HEK293 (cell line): Measurements from ENCODE around the gene HDAC10.

ENCODE experiments used
- CTCF ChIA-PET: fragments of 350-600 bp; formaldehyde crosslinking; extraction: SDS; loops from one replicate; lab custom pipeline; 2021; ENCODE audit warnings: antibody characterized with exemption; lab: Yijun Ruan, JAX
- POLR2A ChIA-PET: fragments of 300-600 bp; formaldehyde crosslinking; extraction: SDS; loops from one replicate; lab custom pipeline; 2020; ENCODE audit warnings: antibody characterized with exemption, inconsistent platforms; lab: Yijun Ruan, JAX
- H3K27ac ChIP-seq: fragments of 200-500 bp; sonication (Bioruptor generic); 2 replicates; pipeline ENCODE4 v1.5.1; 2014; ENCODE audit warnings: low read depth, low read length, control low read depth, inconsistent platforms; ENCODE audit errors: extremely low read depth
- H3K36me3 ChIP-seq, 2 experiments: fragments of 200-500 bp in 1 of 2; sonication (Bioruptor generic) in 1 of 2; 1 replicate in 1 of 2; 2 replicates in 1 of 2; pipeline ENCODE4 v1.5.1; 2014 to 2017; ENCODE audit warnings: inconsistent platforms in 2 of 2, low read length in 2 of 2; ENCODE audit not compliant: control insufficient read depth in 2 of 2, insufficient read depth in 1 of 2
- H3K4me1 ChIP-seq: fragments of 200-500 bp; sonication (Bioruptor generic); 2 replicates; pipeline ENCODE4 v1.5.1; 2014; ENCODE audit warnings: mild to moderate bottlenecking, low read length, inconsistent platforms; ENCODE audit not compliant: control insufficient read depth, insufficient read depth
- H3K4me3 ChIP-seq: 2 replicates; pipeline ENCODE4 v1.5.1; 2011; ENCODE audit warnings: low read depth, mild to moderate bottlenecking, control low read depth, low read length, moderate library complexity
- H3K9me3 ChIP-seq: fragments of 200-500 bp; sonication (Bioruptor generic); 2 replicates; pipeline ENCODE4 v1.5.1; 2014; ENCODE audit warnings: low read depth, low read length, inconsistent platforms; ENCODE audit not compliant: control insufficient read depth, insufficient read depth
- ZNF157 ChIP-seq: fragments of 450-650 bp; formaldehyde crosslinking; IDR thresholded peaks from 2 replicates; pipeline ENCODE4 v1.5.1; 2016; ENCODE audit warnings: missing biosample characterization, missing genetic modification characterization
- ZNF341 ChIP-seq: fragments of 450-650 bp; formaldehyde crosslinking; IDR thresholded peaks from 2 replicates; pipeline ENCODE4; 2016; ENCODE audit warnings: low read depth, missing biosample characterization, missing genetic modification characterization
- ZNF510 ChIP-seq: fragments of 450-650 bp; formaldehyde crosslinking; IDR thresholded peaks from 2 replicates; pipeline ENCODE4 v1.5.1; 2018; ENCODE audit warnings: mild to moderate bottlenecking, missing genetic modification characterization, missing biosample characterization; ENCODE audit not compliant: insufficient replicate concordance
- ZNF843 ChIP-seq: fragments of 450-650 bp; formaldehyde crosslinking; IDR thresholded peaks from 2 replicates; pipeline ENCODE4 v1.5.1; 2016; ENCODE audit warnings: missing biosample characterization, missing genetic modification characterization
- ZSCAN23 ChIP-seq: fragments of 450-650 bp; formaldehyde crosslinking; IDR thresholded peaks from 2 replicates; pipeline ENCODE4 v1.5.1; 2016; ENCODE audit warnings: missing biosample characterization, missing genetic modification characterization
- ZXDB ChIP-seq: fragments of 450-650 bp; formaldehyde crosslinking; IDR thresholded peaks from 2 replicates; pipeline ENCODE4 v1.5.1; 2016; ENCODE audit warnings: missing biosample characterization, missing genetic modification characterization
- TF ChIP-seq, protein P1 (sequence below): fragments of 450-650 bp; formaldehyde crosslinking; IDR thresholded peaks from 2 replicates; pipeline ENCODE4 v1.5.1; 2016; ENCODE audit warnings: missing biosample characterization, missing genetic modification characterization
- TF ChIP-seq, protein P2 (sequence below): fragments of 450-650 bp; formaldehyde crosslinking; IDR thresholded peaks from 2 replicates; pipeline ENCODE4 v1.5.1; 2016; ENCODE audit warnings: missing biosample characterization, missing genetic modification characterization
- TF ChIP-seq, protein P3 (sequence below): fragments of 450-650 bp; formaldehyde crosslinking; IDR thresholded peaks from 2 replicates; pipeline ENCODE4 v1.5.1; 2016; ENCODE audit warnings: missing biosample characterization, missing genetic modification characterization
- TF ChIP-seq, protein P4 (sequence below): fragments of 450-650 bp; formaldehyde crosslinking; optimal IDR thresholded peaks from 2 replicates; pipeline ENCODE3; 2016; ENCODE audit warnings: missing biosample characterization, mild to moderate bottlenecking, missing genetic modification characterization
- TF ChIP-seq, protein P5 (sequence below): fragments of 450-650 bp; formaldehyde crosslinking; IDR thresholded peaks from 2 replicates; pipeline ENCODE4 v1.5.1; 2016; ENCODE audit warnings: missing biosample characterization, missing genetic modification characterization

Gene HDAC10

DNA sequence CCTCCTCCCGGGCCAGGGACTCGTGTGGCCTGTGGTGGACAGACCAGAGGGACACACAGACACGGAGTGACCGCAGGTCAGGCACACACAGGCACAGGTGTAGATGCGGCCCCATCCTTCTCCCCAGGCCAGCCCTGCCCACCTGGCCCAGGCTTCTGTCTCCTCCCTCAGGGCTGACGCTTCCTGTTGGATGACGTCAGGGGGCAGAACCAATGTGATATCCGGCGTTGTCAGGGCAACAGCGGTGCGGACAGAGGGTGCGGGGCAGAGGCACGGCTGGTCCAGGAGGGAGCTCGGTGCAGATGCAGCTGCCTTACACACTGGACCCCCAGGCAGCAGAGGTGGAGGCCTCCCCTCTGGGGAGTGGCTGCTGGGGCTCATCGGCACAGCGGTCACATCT is 3.3 kb downstream of the HDAC10 start (continued):
- TF ChIP-seq, protein P1, sequence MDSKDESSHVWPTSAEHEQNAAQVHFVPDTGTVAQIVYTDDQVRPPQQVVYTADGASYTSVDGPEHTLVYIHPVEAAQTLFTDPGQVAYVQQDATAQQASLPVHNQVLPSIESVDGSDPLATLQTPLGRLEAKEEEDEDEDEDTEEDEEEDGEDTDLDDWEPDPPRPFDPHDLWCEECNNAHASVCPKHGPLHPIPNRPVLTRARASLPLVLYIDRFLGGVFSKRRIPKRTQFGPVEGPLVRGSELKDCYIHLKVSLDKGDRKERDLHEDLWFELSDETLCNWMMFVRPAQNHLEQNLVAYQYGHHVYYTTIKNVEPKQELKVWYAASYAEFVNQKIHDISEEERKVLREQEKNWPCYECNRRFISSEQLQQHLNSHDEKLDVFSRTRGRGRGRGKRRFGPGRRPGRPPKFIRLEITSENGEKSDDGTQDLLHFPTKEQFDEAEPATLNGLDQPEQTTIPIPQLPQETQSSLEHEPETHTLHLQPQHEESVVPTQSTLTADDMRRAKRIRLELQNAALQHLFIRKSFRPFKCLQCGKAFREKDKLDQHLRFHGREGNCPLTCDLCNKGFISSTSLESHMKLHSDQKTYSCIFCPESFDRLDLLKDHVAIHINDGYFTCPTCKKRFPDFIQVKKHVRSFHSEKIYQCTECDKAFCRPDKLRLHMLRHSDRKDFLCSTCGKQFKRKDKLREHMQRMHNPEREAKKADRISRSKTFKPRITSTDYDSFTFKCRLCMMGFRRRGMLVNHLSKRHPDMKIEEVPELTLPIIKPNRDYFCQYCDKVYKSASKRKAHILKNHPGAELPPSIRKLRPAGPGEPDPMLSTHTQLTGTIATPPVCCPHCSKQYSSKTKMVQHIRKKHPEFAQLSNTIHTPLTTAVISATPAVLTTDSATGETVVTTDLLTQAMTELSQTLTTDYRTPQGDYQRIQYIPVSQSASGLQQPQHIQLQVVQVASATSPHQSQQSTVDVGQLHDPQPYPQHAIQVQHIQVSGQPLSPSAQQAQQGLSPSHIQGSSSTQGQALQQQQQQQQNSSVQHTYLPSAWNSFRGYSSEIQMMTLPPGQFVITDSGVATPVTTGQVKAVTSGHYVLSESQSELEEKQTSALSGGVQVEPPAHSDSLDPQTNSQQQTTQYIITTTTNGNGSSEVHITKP: peak; percentile 44; the same call in 1 of the 2 replicates
- TF ChIP-seq ZNF341: peak; percentile 35; the same call in 1 of the 2 replicates

DNA sequence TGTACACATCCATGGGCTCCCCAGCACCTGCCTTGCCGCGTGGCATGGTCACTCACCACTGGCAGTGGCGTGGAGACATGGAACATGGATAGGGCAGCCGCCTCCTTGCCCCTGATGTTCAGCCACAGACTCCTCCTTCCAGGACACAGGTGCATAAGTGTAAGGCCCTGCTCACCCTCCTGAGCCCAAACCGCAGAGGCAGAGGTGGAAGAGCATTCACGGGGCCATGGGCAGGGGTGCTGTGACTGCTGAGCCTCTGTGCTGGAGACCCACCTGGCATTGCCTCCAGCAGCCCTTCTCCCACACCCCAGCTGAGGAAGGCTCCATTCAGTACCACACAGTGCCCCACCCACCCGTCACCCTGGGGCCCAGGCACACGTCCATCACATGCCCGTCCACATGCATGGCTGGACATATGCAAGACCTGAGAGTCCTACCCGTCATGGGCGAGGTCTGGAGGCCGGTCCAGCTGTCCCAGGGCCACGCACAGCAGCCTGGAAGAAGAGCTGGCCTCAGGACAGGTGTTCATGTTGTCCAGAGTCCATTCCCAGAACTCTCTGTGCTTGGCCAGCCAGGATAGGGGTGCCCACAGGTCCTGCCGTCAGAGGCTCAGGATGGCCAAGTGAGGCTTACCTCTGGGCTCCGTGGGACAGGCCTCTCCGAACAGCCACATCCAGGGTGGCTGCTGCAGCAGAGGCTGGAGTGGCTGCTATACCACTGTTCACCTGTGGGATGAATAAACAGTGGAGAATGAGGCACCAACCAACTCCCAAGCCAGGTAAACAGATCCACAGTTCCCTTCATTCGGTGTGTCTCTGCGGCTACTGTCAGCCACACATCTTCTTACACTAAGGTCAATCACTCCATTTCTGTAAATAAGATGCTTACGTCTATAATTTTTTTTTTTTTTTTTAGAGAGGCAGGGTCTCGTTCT is 4.6 kb downstream of the HDAC10 start:
- peaks cover 8 to 48% of the 10 kb centered on the region in 2 experiments; a peak in 2 of 3 replicates for H3K36me3 ChIP-seq
- H3K4me1 ChIP-seq: peaks cover 12% of the 10 kb centered on the region
- H3K27ac ChIP-seq: peak overlapping the region; percentile 87
- no peak overlapping the region for H3K4me3 ChIP-seq
- no peaks in the 10 kb centered on the region for H3K9me3 ChIP-seq
- CTCF ChIA-PET: interaction anchor here (0.5 to 1.2 kb wide), 3 partner anchors 25 to 171 kb away, joined by 3 to 5 read pairs (median 3); no protein-coding TSS in a partner anchor
- POLR2A ChIA-PET: interaction anchor here (1.0 to 2.3 kb wide), 4 partner anchors 9 to 26 kb away, joined by 3 to 5 read pairs (median 4); no protein-coding TSS in a partner anchor
- no peak for TF ChIP-seq ZNF510 (tag by site-specific recombination)
- TF ChIP-seq ZNF843: no peak
- no peak for TF ChIP-seq ZSCAN23 (tag by site-specific recombination)
- TF ChIP-seq ZNF157 (tag by site-specific recombination): peak; percentile 54; the same call in 1 of the 2 replicates
- TF ChIP-seq, protein P2, sequence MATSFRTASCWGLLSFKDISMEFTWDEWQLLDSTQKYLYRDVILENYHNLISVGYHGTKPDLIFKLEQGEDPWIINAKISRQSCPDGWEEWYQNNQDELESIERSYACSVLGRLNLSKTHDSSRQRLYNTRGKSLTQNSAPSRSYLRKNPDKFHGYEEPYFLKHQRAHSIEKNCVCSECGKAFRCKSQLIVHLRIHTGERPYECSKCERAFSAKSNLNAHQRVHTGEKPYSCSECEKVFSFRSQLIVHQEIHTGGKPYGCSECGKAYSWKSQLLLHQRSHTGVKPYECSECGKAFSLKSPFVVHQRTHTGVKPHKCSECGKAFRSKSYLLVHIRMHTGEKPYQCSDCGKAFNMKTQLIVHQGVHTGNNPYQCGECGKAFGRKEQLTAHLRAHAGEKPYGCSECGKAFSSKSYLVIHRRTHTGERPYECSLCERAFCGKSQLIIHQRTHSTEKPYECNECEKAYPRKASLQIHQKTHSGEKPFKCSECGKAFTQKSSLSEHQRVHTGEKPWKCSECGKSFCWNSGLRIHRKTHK (tag by site-specific recombination): no peak
- TF ChIP-seq, protein P3, sequence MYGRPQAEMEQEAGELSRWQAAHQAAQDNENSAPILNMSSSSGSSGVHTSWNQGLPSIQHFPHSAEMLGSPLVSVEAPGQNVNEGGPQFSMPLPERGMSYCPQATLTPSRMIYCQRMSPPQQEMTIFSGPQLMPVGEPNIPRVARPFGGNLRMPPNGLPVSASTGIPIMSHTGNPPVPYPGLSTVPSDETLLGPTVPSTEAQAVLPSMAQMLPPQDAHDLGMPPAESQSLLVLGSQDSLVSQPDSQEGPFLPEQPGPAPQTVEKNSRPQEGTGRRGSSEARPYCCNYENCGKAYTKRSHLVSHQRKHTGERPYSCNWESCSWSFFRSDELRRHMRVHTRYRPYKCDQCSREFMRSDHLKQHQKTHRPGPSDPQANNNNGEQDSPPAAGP (tag by site-specific recombination): no peak

DNA sequence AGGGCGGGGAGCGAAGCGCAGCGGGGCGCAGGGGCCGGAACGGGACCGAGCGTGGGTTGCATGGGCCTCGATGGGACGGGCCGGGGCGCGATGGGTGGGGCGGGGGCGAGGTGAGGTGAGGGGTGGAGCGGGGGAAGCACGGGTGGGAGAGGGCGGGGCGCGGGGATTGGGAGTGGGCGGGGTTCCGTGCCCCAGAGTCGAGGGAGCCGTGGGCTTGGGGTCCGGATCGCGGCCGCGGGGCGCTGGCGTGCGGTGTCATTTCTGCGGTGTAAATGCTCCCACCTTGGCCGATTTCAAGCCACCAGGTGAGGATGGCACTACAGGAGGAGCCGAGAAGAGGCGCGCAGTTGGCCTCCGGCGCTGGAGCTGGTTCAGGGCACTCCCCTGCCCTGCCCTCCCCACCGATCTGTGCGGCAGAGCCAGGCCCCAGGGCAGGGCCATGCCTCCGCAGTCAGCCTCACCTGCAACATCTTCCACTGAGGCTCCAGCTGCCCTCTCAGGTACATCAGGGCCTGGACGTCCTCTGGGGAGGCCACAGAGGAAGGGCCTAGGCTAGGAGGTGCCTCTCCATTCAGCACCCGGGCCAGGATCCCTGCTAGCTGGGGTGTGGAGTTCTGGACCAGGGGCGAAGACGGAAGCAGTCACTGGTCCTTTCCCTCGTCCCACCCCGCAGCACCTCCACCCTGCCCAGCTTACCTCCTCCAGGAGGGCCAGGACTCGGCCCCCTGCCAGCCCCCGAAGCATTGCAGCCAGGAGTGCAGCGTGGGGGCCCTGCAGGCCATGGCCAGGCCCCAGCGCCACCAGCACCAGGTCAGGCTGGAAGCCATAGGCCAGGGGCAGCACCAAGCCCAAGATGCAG is 5.6 kb downstream of the HDAC10 start:
- ChIA-PET POLR2A (interaction anchor here (1.0 to 1.5 kb wide), 4 partner anchors 10 to 62 kb away, joined by 3 to 4 read pairs (median 4); partner anchors contain the start of gene PLXNB2), CTCF (interaction anchor here (0.5 to 1.8 kb wide), 4 partner anchors 28 to 170 kb away, joined by 3 to 13 read pairs (median 4); no protein-coding TSS in a partner anchor)
- H3K9me3 ChIP-seq: no peaks in the 10 kb centered on the region
- H3K27ac ChIP-seq: peak overlapping the region; percentile 87
- peak overlapping the region; percentile 97 for H3K4me3 ChIP-seq
- peaks cover 11 to 50% of the 10 kb centered on the region in 2 experiments; a peak in 2 of 3 replicates for H3K36me3 ChIP-seq
- H3K4me1 ChIP-seq: peaks cover 8% of the 10 kb centered on the region
- TF ChIP-seq, protein P4, sequence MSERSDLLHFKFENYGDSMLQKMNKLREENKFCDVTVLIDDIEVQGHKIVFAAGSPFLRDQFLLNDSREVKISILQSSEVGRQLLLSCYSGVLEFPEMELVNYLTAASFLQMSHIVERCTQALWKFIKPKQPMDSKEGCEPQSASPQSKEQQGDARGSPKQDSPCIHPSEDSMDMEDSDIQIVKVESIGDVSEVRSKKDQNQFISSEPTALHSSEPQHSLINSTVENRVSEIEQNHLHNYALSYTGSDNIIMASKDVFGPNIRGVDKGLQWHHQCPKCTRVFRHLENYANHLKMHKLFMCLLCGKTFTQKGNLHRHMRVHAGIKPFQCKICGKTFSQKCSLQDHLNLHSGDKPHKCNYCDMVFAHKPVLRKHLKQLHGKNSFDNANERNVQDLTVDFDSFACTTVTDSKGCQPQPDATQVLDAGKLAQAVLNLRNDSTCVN (tag by site-specific recombination): peak; percentile 18
- TF ChIP-seq, protein P5, sequence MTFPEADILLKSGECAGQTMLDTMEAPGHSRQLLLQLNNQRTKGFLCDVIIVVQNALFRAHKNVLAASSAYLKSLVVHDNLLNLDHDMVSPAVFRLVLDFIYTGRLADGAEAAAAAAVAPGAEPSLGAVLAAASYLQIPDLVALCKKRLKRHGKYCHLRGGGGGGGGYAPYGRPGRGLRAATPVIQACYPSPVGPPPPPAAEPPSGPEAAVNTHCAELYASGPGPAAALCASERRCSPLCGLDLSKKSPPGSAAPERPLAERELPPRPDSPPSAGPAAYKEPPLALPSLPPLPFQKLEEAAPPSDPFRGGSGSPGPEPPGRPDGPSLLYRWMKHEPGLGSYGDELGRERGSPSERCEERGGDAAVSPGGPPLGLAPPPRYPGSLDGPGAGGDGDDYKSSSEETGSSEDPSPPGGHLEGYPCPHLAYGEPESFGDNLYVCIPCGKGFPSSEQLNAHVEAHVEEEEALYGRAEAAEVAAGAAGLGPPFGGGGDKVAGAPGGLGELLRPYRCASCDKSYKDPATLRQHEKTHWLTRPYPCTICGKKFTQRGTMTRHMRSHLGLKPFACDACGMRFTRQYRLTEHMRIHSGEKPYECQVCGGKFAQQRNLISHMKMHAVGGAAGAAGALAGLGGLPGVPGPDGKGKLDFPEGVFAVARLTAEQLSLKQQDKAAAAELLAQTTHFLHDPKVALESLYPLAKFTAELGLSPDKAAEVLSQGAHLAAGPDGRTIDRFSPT (tag by site-specific recombination): peak; percentile 26; the same call in 1 of the 2 replicates
- TF ChIP-seq, protein P2 (tag by site-specific recombination): no peak
- 0 out of 2 replicates have a peak, but pooled peaks have one; percentile 57 for TF ChIP-seq ZXDB
